CD14-positive monocyte (primary cell): ENCODE measurements around the gene COL4A1. TPM values are rescaled to one million over a fixed set of nuclear protein-coding genes. Genes with fewer than 3 reads are reported as not detected.

Source experiments
- DNase-seq, 3 donors: peaks; one replicate each; pipeline ENCODE4 v3.0.0-alpha.2; 2011 to 2022
- H2AFZ ChIP-seq: 2 replicates; pipeline ENCODE4 v1.6.0; 2012; ENCODE audit warnings: mild to moderate bottlenecking, low read depth, low read length, inconsistent platforms; ENCODE audit not compliant: insufficient read depth, poor library complexity, severe bottlenecking
- H3K27ac ChIP-seq, 2 donors: 1 replicate in 1 of 2; 2 replicates in 1 of 2; pipeline ENCODE4 v1.5.1; 2012 to 2013; ENCODE audit warnings: low read length in 2 of 2, control low read depth in 1 of 2, inconsistent platforms in 1 of 2, low read depth in 1 of 2, mild to moderate bottlenecking in 1 of 2
- H3K27me3 ChIP-seq, 2 donors: one replicate each; pipeline versions ENCODE4 v1.6.0 to v1.6.1; 2011 to 2013; ENCODE audit warnings: low read length in 2 of 2; ENCODE audit not compliant: control insufficient read depth in 2 of 2, insufficient read depth in 2 of 2
- H3K36me3 ChIP-seq, 2 donors: replicated peaks in 1 of 2; 1 replicate in 1 of 2; 2 replicates in 1 of 2; pipeline versions ENCODE4 v1.5.1 to v1.6.1; 2012 to 2013; ENCODE audit warnings: low read length in 2 of 2, control low read depth in 1 of 2, inconsistent platforms in 1 of 2, mild to moderate bottlenecking in 1 of 2; ENCODE audit not compliant: insufficient read depth in 2 of 2, control insufficient read depth in 1 of 2
- H3K4me1 ChIP-seq, 2 donors: 1 replicate in 1 of 2; 2 replicates in 1 of 2; pipeline versions ENCODE4 v1.5.1 to v1.6.1; 2012 to 2013; ENCODE audit warnings: low read length in 2 of 2, control low read depth in 1 of 2, inconsistent platforms in 1 of 2, mild to moderate bottlenecking in 1 of 2, moderate library complexity in 1 of 2; ENCODE audit not compliant: insufficient read depth in 2 of 2, control insufficient read depth in 1 of 2
- H3K4me2 ChIP-seq: replicated peaks from 2 replicates; pipeline ENCODE3; 2012; ENCODE audit warnings: low read length, moderate library complexity, mild to moderate bottlenecking; ENCODE audit not compliant: poor library complexity, severe bottlenecking; ENCODE audit errors: extremely low read depth
- H3K4me3 ChIP-seq, 3 experiments: fragments of 200-600 bp in 1 of 3; sonication (generic) in 1 of 3; replicated peaks in 1 of 3; 1 replicate in 2 of 3; 2 replicates in 1 of 3; pipeline ENCODE4 v1.5.1; 2011 to 2013; ENCODE audit warnings: low read length in 3 of 3, mild to moderate bottlenecking in 3 of 3, control low read depth in 2 of 3, low read depth in 2 of 3, inconsistent platforms in 1 of 3, moderate library complexity in 1 of 3
- H3K79me2 ChIP-seq: 2 replicates; pipeline ENCODE4 v1.6.0; 2012; ENCODE audit warnings: mild to moderate bottlenecking, control low read depth, inconsistent platforms, low read length, moderate library complexity; ENCODE audit not compliant: insufficient read depth
- H3K9ac ChIP-seq: 2 replicates; pipeline ENCODE4 v1.6.0; 2017; ENCODE audit warnings: low read length, mild to moderate bottlenecking; ENCODE audit not compliant: insufficient read depth, poor library complexity, severe bottlenecking
- H3K9me3 ChIP-seq, 2 donors: replicated peaks in 1 of 2; 1 replicate in 1 of 2; 2 replicates in 1 of 2; pipeline versions ENCODE4 v1.5.1 to v1.6.1; 2012 to 2013; ENCODE audit warnings: low read length in 2 of 2, control low read depth in 1 of 2; ENCODE audit not compliant: control insufficient read depth in 1 of 2, insufficient read depth in 1 of 2
- H4K20me1 ChIP-seq: 2 replicates; pipeline ENCODE4 v1.6.0; 2012; ENCODE audit warnings: mild to moderate bottlenecking, low read length, control low read depth, moderate library complexity; ENCODE audit not compliant: insufficient read depth
- H3K27ac Mint-ChIP-seq, 7 donors: one replicate each; pipeline ENCODE4 v1.8.0; 2020; ENCODE audit warnings: mild to moderate bottlenecking in 7 of 7, mixed read lengths in 7 of 7, moderate library complexity in 6 of 7, inconsistent platforms in 2 of 7
- H3K27me3 Mint-ChIP-seq, 3 donors: one replicate each; pipeline ENCODE4 v1.8.0; 2021 to 2022; ENCODE audit warnings: low read depth in 3 of 3, mild to moderate bottlenecking in 3 of 3, mixed read lengths in 3 of 3, moderate library complexity in 3 of 3, inconsistent platforms in 1 of 3
- H3K36me3 Mint-ChIP-seq, 2 donors: one replicate each; pipeline ENCODE4 v1.8.0; 2020; ENCODE audit warnings: mixed read lengths in 2 of 2, inconsistent platforms in 1 of 2, mild to moderate bottlenecking in 1 of 2
- H3K4me1 Mint-ChIP-seq: one replicate; pipeline ENCODE4 v1.8.0; 2020; ENCODE audit warnings: mild to moderate bottlenecking, mixed read lengths
- H3K4me3 Mint-ChIP-seq, 2 donors: one replicate each; pipeline ENCODE4 v1.8.0; 2020; ENCODE audit warnings: mild to moderate bottlenecking in 2 of 2, mixed read lengths in 2 of 2, moderate library complexity in 1 of 2
- H3K9me3 Mint-ChIP-seq, 7 donors: one replicate each; pipeline ENCODE4 v1.8.0; 2020 to 2022; ENCODE audit warnings: mixed read lengths in 7 of 7, mild to moderate bottlenecking in 6 of 7, moderate library complexity in 6 of 7, inconsistent platforms in 2 of 7
- WGBS: methylation state at CpG from one replicate; pipeline ENCODE4 v1.1.5; 2013; ENCODE audit warnings: missing lambda C conversion rate; ENCODE audit not compliant: insufficient coverage; 5-methylcytosine and 5-hydroxymethylcytosine counted together
- intact Hi-C, 2 donors: fragments of 100-400 bp; cut with micrococcal nuclease; formaldehyde crosslinking; loops; one replicate each; pipeline versions ENCODE4 v1.15.0 to v1.15.1; 2023
- polyA plus RNA-seq, 3 donors: library from polyadenylated mRNA; depleted of rRNA in 1 of 3; unstranded in 2 of 3; stranded (reverse) in 1 of 3; fragments of 300-500 nt in 2 of 3; fragments of >200 nt in 1 of 3; fragmentation: Illumina TruSeq in 2 of 3; gene quantifications; 1 replicate in 2 of 3; 2 replicates in 1 of 3; pipeline ENCODE4 v1.2.3, GENCODE V29; 2012 to 2021
- TF ChIP-seq, protein P1 (sequence below): fragments of 200-600 bp; IDR thresholded peaks from one replicate; pipeline ENCODE4 v1.8.0; 2022; ENCODE audit warnings: antibody characterized with exemption, mild to moderate bottlenecking

The COL4A1 gene
- polyA plus RNA-seq, 3 donors: 0.16 to 0.25 TPM; not detected in 1

GRCh38 chr13:110293037-110293436 is 13.9 kb downstream of the COL4A1 start:
- Mint-ChIP-seq H3K4me1 (no peaks in the 10 kb centered on the region), H3K27me3 (peaks cover 14 to 41% (median 17%) of the 10 kb centered on the region in 3 donors), H3K36me3 (no peaks in the 10 kb centered on the region), H3K4me3 (no peak overlapping the region), H3K27ac (no peak overlapping the region), H3K9me3 (peaks cover 0 to 2% (median 0%) of the 10 kb centered on the region in 7 donors)
- Histone ChIP-seq H3K27ac (no peak overlapping the region), H3K4me1 (no peaks in the 10 kb centered on the region), H3K9me3 (no peaks in the 10 kb centered on the region), H3K4me3 (no peak overlapping the region), H3K4me2 (no peak overlapping the region), H2AFZ (no peak overlapping the region), H3K36me3 (no peaks in the 10 kb centered on the region), H3K27me3 (peaks cover 12 to 28% of the 10 kb centered on the region in 2 donors), H4K20me1 (no peaks in the 10 kb centered on the region), H3K79me2 (no peaks in the 10 kb centered on the region), H3K9ac (no peak overlapping the region)
- no peak for DNase-seq
- intact Hi-C loops: no loop called here
- 84% methylated on average over 4 of the region's 7 CpGs for WGBS
- TF ChIP-seq, protein P1, sequence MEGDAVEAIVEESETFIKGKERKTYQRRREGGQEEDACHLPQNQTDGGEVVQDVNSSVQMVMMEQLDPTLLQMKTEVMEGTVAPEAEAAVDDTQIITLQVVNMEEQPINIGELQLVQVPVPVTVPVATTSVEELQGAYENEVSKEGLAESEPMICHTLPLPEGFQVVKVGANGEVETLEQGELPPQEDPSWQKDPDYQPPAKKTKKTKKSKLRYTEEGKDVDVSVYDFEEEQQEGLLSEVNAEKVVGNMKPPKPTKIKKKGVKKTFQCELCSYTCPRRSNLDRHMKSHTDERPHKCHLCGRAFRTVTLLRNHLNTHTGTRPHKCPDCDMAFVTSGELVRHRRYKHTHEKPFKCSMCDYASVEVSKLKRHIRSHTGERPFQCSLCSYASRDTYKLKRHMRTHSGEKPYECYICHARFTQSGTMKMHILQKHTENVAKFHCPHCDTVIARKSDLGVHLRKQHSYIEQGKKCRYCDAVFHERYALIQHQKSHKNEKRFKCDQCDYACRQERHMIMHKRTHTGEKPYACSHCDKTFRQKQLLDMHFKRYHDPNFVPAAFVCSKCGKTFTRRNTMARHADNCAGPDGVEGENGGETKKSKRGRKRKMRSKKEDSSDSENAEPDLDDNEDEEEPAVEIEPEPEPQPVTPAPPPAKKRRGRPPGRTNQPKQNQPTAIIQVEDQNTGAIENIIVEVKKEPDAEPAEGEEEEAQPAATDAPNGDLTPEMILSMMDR: no peak

DNA sequence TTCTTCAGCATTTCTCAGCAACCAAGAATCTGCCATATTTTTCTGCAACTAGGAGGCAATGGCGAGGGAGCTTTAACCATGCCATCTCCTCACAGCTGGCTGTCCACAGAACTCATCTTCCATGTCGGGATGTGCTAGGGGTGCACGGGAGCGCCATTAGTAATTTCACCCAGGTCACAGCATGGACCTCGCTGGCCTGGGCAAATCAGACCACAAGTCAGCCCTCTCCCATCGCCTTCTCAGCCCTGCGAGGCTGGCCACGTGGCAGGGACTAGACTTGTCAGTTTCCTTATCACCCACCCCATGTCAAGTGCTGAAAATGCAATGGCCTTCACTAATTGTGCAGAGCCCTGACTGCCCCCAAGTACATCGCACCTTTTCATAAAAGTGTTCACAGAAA is 15.7 kb downstream of the COL4A1 start:
- no peaks in the 10 kb centered on the region for H3K4me1 ChIP-seq
- no peak overlapping the region for H3K27ac ChIP-seq
- H3K4me2 ChIP-seq: no peak overlapping the region
- no peak overlapping the region for H3K4me3 ChIP-seq
- Mint-ChIP-seq H3K36me3 (no peaks in the 10 kb centered on the region), H3K4me1 (no peaks in the 10 kb centered on the region), H3K9me3 (peaks cover 0 to 5% (median under 1%) of the 10 kb centered on the region in 7 donors), H3K4me3 (no peak overlapping the region), H3K27me3 (peaks cover 4 to 30% (median 10%) of the 10 kb centered on the region in 3 donors), H3K27ac (no peak overlapping the region)
- WGBS: 94% methylated on average over 8 of the region's 9 CpGs
- no peaks in the 10 kb centered on the region for H3K36me3 ChIP-seq
- no peaks in the 10 kb centered on the region for H3K9me3 ChIP-seq
- TF ChIP-seq, protein P1: no peak
- peaks cover 0 to 11% of the 10 kb centered on the region in 2 donors for H3K27me3 ChIP-seq
- intact Hi-C loops: no loop called here
- H2AFZ ChIP-seq: no peak overlapping the region
- DNase-seq: no peak
- H3K79me2 ChIP-seq: no peaks in the 10 kb centered on the region
- no peak overlapping the region for H3K9ac ChIP-seq
- H4K20me1 ChIP-seq: no peaks in the 10 kb centered on the region
